Amniotic stem cell (primary cell): Measurements from ENCODE around the gene RPGR.

Experiments used
- DNase-seq: peaks from one replicate; lab custom pipeline; 2025; lab: John Stamatoyannopoulos, UW

Gene RPGR

GRCh38 chrX:38256019-38256418 is 71.3 kb downstream of the RPGR start:
- no peak for DNase-seq

- no peak for DNase-seq
Measured at GRCh38 chrX:38249965-38250364, 77.3 kb downstream of the RPGR start.

GRCh38 chrX:38247051-38247450 is 80.3 kb downstream of the RPGR start:
- DNase-seq = no peak

GRCh38 chrX:38240541-38240940 is 86.8 kb downstream of the RPGR start:
- DNase-seq = no peak

DNA sequence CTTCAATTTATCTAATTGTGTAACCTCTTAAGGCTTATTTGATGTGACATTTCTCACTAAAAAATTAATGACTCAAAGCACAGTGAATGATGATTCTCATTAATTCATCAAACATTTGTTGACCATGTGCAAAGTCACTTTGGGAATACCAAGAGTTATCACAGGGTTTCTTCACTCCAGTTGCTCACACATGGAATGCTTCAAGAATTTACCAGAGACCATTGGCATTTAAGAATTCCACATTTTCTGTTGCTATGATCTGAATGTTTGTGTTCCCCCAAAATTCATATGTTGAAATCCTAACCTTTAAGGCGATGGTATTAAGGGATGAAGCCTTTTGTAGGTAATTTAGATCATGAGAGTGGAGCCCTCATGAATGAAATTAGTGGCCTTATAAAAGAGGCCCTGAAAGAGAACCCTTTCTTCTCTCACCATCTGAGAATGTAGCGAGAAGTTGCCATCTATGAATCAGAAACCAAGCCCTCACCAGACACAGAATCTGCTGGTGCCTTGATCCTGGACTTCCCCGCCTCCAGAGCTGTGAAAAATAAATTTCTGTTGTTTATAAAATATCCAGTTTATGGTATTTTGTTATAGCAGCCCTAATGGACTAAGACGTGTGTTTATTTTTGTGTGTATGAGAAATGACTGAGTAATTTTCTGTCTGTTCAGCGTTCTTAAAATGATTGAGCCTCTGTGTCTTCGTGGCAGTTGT is 90.3 kb downstream of the RPGR start:
- no peak for DNase-seq

- DNase-seq = no peak
Measured at GRCh38 chrX:38233891-38234667, 93.2 kb downstream of the RPGR start.

DNA sequence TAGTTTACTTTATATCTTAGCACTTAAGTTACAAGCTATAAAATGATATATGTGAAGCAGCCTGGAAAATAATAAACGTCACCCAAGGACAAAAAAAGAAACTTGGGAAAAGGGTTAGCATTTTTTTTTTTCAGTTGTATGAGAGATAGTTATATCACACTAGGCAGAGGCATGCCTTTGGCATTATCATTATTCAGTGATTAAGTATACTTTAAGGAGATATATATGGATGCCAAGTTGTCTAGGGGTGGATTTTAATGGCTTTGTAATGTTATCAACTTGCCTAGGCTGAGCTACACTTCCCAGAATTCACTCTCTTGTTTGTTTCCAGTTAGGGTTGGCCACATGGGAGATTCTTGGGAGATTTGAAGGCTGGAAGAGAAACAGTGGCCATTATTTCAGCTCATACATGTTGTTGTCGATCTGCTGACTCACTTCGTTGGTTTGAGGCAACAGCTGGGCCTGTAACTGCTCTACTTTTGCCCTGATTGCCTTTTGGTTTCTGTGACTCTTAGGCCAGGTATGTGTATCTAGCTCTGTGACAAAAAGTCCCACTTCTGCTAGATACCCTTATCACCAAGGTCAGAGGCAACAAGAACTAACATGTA is 95.1 kb downstream of the RPGR start:
- no peak for DNase-seq

DNA sequence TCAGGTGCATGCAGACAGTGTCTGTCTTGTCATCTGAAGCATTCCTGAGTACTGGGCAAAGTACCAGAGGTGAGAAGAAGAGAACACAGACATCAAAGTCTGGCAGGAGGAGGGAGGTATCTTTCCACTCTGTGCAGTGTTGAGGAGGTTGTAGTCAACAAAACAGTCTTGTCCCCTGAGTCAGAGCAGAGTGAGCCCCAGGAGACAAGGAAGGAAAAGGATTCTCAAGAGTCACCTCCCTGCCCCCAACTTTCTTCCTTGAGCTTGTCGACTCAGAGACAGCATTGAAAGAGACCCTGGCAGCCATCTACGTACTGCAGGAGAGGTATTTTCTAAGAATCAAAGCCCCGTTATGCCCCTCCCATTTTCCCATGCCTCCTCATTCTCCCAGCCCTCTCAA is 102.2 kb downstream of the RPGR start:
- no peak for DNase-seq

GRCh38 chrX:38224160-38224559 is 103.1 kb downstream of the RPGR start:
- no peak for DNase-seq

- DNase-seq = no peak
Measured at GRCh38 chrX:38221391-38221929, 105.8 kb downstream of the RPGR start.

GRCh38 chrX:38220415-38221390 is 106.6 kb downstream of the RPGR start, which contains the start of gene SRPX:
Gene SRPX, minus strand, starts transcription at chrX:38220871. Its CDS starts 79 bp downstream, at chrX:38220792.
- DNase-seq = no peak

GRCh38 chrX:38220024-38220414 is 107.3 kb downstream of the RPGR start:
- no peak for DNase-seq
